Stimulated activated CD8-positive, alpha-beta memory T cell treated with anti-CD3 and anti-CD28 coated beads, Interleukin-2, amount 100 ng/mL, for 48 hours (primary cell): ENCODE results near the gene MYLK.

Source experiments
- DNase-seq, 2 donors: peaks; one replicate each; pipeline ENCODE4 v3.0.0-alpha.2; 2020; ENCODE audit warnings: low read depth in 2 of 2

MYLK gene

DNA sequence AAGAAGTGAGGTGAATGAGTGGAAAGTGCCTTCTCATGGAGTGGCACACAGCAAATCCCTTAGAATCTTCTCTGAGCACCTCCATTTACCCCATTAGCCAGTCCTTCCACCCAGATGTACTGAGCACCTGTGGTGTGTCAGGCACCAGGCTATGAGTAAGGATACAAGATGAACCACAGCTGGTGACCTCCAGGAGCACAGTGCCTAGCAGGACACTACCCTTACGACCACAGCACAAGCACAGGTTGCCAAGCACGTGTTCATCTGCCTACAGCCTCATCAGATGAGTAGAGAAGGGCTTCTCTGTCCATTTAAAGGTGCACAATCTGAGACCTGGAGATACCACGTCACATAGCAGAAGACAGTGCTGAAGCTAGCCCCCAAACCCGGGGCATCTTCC is 6.2 kb downstream of the MYLK start:
- DNase-seq: no peak

DNA sequence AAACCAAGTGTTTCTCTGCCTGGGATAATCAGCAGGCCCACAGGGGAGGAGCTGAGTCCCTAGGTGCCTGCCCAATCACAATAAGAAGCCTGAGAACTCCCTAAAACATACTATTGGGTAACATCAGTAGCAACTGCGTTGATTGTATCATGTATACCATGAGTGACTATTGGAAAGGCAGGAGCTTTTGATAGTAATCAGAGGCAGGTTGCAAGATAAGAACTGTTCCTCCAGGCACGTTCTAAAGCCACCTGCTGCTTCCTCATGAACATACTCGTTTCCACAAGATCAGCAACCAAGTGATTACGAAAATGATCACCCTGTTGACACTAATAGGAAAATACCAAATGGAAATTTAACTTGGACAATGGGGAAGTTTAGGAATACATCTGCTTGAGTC is 6.7 kb downstream of the MYLK start:
- DNase-seq: no peak

DNA sequence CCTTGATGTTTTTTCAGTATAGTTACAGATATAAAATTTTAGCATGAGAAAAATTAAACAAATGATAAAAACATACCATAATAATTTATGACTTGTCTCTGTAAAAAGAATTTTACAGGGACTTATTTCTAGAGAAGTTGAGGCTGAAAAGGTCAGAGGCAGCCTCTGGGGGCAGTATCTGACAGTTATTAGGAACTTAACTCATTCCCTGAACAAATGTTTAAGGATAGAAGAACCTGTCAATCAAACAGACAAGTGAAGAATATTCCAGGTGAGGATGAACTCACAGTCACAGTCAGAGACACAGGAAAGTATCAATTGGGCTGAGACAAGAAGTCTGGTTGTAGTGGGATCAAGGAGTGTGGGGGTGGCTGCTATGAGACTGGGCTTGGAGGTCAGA is 7.3 kb downstream of the MYLK start:
- no peak for DNase-seq

GRCh38 chr3:123872621-123873020 is 11.5 kb downstream of the MYLK start:
- no peak for DNase-seq

GRCh38 chr3:123871946-123872345 is 12.2 kb downstream of the MYLK start:
- no peak for DNase-seq

DNA sequence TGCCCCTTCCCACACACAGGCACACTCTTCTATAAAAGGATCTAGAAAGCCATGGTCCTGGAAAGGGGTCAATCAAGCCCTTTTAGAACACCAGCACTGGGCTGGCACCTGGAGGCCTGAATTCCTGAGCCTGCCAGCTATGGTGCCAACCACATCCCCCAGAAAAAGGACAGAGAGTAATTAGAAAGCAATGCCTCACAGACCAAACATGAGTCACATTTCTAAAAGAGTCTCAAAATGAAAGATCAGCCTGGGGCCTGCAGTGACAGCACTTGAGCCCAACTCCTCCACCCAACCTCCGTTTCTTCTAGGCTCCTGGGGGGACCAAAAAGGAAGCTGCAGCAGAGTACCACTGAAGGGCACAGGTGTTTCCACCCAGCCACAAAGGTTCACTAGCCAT is 14.1 kb downstream of the MYLK start:
- no peak for DNase-seq

GRCh38 chr3:123869165-123869564 is 15.0 kb downstream of the MYLK start:
- DNase-seq: no peak

DNA sequence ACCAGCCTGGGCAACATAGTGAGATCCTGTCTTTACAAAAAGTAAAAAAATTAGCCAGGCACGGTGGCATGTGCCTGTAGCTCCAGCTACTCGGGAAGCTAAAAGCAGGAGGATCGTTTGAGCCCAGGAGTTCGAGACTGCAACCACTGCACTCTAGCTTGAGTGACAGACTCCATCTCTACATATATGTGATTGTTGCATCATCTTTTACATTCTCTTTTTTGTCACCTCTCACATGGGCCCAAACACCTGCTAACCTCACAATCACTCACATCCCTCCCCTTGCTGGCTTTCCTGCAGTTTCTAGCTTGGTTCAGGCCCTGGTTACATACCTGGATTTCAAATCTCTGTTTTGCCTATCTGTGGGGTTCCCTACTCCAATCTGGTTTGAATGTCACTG is 19.4 kb downstream of the MYLK start:
- DNase-seq: no peak

DNA sequence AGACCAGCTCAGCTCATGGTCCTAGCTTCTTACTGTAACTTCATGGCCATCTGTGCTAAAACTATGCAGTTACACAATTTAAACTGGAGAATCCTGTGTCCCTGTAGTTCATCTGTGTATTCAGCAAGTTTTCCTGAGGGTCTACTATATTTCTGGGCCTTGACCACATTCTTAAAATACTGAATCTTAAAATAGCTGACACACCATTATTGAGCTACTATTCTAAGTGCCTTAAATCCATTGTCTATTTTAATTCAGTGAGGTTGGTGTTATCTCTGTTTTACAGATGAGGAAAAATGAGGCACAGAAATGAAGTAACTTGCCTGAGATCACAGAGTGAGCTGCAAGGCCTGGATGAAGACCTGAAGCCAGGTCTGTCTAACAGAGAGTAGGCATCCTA is 22.0 kb downstream of the MYLK start:
- DNase-seq: no peak

DNA sequence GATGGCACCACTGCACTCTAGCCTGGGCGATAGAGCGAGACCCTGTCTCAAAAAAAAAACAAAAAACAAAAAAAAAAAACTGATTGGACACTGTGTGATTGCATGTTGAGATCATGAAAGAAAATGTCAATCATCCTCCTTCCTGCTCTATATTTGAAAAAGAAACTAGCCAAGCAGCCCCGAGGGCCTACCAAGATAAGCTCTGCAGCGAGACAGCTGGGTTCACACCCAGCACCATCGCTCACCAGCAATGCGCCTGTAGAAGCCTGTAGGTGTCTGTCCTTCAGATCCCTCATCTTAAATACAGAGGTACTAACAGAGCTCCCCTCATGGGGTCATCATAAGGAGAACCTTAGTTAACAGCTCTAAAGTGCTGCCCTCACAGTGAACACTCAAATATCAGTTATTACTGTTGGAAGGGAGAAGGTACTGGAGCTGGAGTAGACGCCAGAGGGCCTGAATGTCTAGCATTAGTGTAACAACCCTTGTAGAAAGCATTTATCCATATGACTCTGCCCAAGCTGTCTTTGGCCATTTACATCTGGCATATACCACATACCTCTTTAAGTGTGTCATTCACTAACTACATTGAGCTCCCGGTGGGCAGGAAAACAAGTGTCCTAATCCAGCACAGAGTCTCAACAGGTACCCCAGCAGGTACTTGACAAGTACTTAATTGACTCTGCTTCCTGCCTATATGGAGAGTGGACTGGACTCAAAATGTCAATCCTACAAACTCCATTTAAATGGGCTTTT is 22.9 kb downstream of the MYLK start:
- DNase-seq: no peak

- DNase-seq: no peak
Observed at GRCh38 chr3:123859177-123859576, 25.0 kb downstream of the MYLK start.

- no peak for DNase-seq
Observed at GRCh38 chr3:123854905-123855304, 29.2 kb downstream of the MYLK start.

- no peak for DNase-seq
Observed at GRCh38 chr3:123853686-123854372, 30.3 kb downstream of the MYLK start.

DNA sequence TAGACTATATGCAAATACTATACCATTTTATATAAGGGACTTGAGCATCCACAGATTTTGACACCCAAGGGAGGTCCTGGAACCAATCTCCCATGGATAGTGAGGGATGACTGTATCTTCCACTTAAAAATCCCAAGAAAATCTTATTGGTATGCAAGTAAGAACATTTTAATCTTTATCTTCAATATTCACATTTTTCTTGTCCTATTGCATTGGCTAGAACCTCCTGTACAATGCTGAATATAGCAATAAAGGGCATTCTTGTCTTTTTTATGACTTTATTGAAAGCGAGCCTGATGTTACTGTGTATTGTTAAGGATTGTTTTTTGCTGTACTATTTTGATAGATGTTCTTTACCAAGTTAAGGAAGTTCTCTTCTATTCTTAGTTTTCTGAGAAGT is 36.9 kb downstream of the MYLK start:
- no peak for DNase-seq

GRCh38 chr3:123843668-123844067 is 40.5 kb downstream of the MYLK start:
- no peak for DNase-seq

DNA sequence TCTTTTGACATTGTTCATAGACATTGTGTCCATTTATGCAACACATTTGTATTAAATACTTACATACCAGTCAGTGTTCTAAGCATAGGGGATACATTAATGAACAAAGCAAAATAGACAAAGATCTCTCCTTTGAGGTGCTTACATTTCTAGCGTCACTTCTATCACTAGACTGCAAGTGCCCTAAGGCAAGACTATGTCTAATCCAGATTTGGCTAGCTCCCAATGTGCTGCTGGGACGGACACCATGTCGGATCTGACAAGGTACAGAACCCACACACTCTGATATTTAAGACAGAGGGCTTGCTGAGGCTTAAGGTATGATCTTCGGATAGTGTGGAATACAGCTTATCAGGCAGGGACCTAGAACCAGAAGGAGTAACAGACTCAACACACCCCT is 41.4 kb downstream of the MYLK start:
- DNase-seq: no peak

DNA sequence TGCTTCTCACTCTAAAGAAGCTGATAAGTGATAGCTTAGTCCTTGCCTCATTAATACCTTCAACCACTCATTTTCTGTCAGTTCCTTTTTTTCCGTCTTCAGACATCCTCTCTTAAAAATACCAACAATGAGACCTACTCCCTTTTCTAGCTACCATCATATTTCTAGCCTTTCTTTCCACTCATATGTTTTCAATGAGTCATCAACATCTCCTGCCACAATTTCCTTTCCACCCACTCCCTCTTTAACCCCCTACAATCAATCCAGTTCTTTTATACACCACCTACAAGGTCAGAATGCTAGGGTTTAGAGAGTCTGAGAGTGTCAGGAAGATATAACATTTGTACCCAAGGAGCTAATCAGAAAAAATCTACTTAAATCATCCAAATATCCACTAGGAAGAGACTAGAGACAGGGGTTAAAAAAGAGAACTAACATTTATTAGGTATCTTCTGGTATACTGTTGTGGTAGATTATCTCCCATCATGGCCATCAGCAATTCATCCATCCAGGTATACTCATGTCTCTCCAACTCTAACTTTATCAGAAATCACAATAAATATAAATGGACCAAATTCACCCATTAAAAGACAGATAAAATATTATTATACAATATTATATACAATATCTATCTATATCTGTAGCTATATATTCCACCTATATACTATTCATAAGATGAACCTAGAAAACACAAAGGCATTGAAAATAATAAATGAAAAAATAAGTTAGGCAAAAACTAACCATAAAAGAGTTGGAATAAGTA is 42.5 kb downstream of the MYLK start:
- DNase-seq: no peak

DNA sequence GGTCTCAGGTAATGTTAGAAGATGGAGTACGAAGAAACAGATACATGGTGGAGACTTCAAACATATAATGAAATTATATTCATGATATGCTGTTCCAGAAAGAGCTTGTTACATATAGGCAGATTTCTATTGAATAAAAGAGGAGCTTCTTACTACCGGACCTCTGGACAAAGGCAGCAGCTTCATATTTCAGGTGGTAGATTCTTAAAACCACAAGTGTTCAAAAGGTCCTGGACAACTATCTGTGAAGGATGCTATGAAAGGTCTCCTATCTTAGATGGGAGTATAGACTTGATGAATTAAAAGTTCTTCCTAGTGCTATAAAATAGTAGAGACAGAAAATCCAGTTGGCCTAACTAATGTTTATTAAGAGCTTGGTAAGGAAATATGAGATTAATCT is 43.2 kb downstream of the MYLK start:
- no peak for DNase-seq

- DNase-seq: no peak
Observed at GRCh38 chr3:123837858-123838257, 46.3 kb downstream of the MYLK start.

- no peak for DNase-seq
Observed at GRCh38 chr3:123834631-123835030, 49.5 kb downstream of the MYLK start.

GRCh38 chr3:123833398-123833785 is 50.7 kb downstream of the MYLK start:
- no peak for DNase-seq

DNA sequence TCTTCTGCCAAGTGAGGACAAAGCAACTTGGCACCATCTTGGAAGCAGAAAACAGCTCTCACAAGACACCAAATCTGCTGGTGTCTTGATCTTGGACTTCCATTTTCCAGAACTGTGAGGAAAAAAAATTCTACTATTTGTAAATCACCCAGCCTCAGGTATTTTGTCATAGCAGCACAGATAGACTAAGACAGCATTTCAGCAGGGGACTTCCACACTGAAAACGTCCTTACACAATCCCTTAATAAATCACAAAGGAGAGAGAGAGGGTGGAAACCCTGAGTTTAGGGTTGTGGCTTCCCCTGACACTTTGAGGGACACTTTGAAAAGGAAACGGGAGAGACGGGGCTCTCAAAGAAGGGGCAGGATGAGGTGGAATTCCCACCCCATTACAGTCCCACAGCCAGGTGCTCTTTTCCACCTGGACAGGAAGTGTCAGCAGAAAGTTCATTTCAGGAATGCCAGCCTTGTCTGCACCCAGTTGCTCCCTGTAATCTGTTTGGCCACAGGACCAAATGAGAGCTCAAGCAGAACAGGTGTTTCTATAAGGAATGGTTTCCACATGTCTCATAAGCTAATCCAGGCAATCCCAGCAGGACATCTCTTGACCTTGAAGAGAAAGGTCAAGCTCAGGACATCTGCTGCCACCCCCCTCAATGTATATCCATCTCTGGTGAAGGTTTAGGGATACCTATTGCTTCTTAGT is 51.3 kb downstream of the MYLK start:
- DNase-seq: no peak
